Osteoblast (primary cell): ENCODE measurements around the gene AGMO. TPM values are rescaled to one million over a fixed set of nuclear protein-coding genes. Genes with fewer than 3 reads are reported as not detected.

Experiments used
- DNase-seq: peaks from one replicate; pipeline ENCODE4 v3.0.0; 2011; ENCODE audit warnings: low spot score, mixed read lengths; ENCODE audit not compliant: insufficient read length; ENCODE audit errors: missing footprints
- H2AFZ ChIP-seq: 2 replicates; pipeline ENCODE4 v1.6.0; 2011; ENCODE audit warnings: mild to moderate bottlenecking, low read length
- H3K27ac ChIP-seq: 2 replicates; pipeline ENCODE4 v1.5.1; 2011; ENCODE audit warnings: mild to moderate bottlenecking, low read depth, low read length, moderate library complexity
- H3K27me3 ChIP-seq: 2 replicates; pipeline ENCODE4 v1.6.0; 2012; ENCODE audit warnings: mild to moderate bottlenecking, control low read depth, inconsistent platforms, low read length, moderate library complexity; ENCODE audit not compliant: insufficient read depth
- H3K36me3 ChIP-seq: 2 replicates; pipeline ENCODE4 v1.5.1; 2011; ENCODE audit warnings: mild to moderate bottlenecking, low read length, control low read depth, moderate library complexity; ENCODE audit not compliant: insufficient read depth
- H3K4me1 ChIP-seq: 2 replicates; pipeline ENCODE4 v1.5.1; 2011; ENCODE audit warnings: mild to moderate bottlenecking, low read length, control low read depth, moderate library complexity; ENCODE audit not compliant: insufficient read depth
- H3K4me2 ChIP-seq: 2 replicates; pipeline ENCODE4 v1.6.0; 2011; ENCODE audit warnings: mild to moderate bottlenecking, low read length; ENCODE audit not compliant: insufficient read depth
- H3K4me3 ChIP-seq: fragments of 200-600 bp; sonication (generic); 3 replicates; pipeline ENCODE4 v1.5.1; 2012; ENCODE audit warnings: mild to moderate bottlenecking, low read length, inconsistent platforms; ENCODE audit not compliant: insufficient read depth
- H3K79me2 ChIP-seq: 2 replicates; pipeline ENCODE4 v1.6.0; 2012; ENCODE audit warnings: mild to moderate bottlenecking, low read length, control low read depth, inconsistent platforms; ENCODE audit not compliant: insufficient read depth
- H3K9me3 ChIP-seq: 2 replicates; pipeline ENCODE4 v1.5.1; 2011; ENCODE audit warnings: low read depth, low read length, control low read depth
- H4K20me1 ChIP-seq: 2 replicates; pipeline ENCODE4 v1.6.0; 2012; ENCODE audit warnings: mild to moderate bottlenecking, low read length, control low read depth; ENCODE audit not compliant: insufficient read depth
- total RNA-seq: library from RNA; depleted of rRNA; stranded (reverse); fragments of >200 nt; gene quantifications from 2 replicates; pipeline ENCODE4 v1.2.3, GENCODE V29; 2012
- TF ChIP-seq, protein P1 (sequence below): IDR thresholded peaks from 2 replicates; pipeline ENCODE4 v1.5.1; 2011; ENCODE audit warnings: mild to moderate bottlenecking, low read depth, low read length, moderate library complexity; ENCODE audit errors: extremely low read depth

The AGMO gene
- total RNA-seq, 1 donor = under 0.01 TPM

DNA sequence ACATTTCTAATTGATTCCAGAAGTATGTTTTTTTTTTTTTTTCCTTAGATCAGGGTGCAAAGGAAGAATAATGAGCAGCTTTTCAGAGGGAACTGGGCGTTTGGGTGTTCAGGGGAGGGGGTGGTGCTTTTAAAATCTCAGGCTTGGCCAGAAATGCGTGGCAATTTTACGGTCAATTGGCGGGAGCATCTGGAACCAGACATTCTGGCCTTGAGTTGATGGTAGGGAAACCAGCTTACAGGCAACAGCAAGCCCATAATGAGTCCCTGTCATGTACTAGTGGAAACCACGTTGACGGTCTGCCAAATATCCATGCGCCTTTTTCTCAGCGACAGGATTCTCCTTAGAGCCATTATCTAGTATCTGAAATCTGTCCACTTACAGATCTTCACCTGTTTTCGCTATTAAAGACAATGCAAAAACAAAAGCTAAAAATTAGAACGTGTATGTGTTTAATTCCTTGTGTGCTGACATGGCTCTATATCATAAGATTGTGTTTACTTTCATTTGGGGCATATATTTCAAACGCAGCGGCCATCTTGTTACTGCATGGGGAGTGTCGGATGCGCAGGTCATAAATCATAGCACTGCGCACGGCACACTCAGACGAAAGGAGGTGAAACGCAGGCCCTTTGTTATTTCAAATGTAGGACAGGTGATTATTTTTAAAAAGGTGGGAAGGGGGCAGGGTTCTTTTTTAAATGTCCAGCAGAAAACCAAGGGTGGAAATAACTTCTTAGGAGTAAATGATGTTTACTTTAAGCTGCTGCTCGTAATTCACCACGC, 209.2 kb downstream of the AGMO start:
- Histone ChIP-seq H3K27me3 (no peaks in the 10 kb centered on the region), H3K4me3 (no peak overlapping the region), H3K4me2 (no peak overlapping the region), H3K79me2 (no peaks in the 10 kb centered on the region), H3K4me1 (peaks cover 4% of the 10 kb centered on the region), H3K9me3 (no peaks in the 10 kb centered on the region), H3K36me3 (no peaks in the 10 kb centered on the region), H4K20me1 (no peaks in the 10 kb centered on the region), H2AFZ (no peak overlapping the region), H3K27ac (no peak overlapping the region)
- DNase-seq = no peak
- TF ChIP-seq, protein P1, sequence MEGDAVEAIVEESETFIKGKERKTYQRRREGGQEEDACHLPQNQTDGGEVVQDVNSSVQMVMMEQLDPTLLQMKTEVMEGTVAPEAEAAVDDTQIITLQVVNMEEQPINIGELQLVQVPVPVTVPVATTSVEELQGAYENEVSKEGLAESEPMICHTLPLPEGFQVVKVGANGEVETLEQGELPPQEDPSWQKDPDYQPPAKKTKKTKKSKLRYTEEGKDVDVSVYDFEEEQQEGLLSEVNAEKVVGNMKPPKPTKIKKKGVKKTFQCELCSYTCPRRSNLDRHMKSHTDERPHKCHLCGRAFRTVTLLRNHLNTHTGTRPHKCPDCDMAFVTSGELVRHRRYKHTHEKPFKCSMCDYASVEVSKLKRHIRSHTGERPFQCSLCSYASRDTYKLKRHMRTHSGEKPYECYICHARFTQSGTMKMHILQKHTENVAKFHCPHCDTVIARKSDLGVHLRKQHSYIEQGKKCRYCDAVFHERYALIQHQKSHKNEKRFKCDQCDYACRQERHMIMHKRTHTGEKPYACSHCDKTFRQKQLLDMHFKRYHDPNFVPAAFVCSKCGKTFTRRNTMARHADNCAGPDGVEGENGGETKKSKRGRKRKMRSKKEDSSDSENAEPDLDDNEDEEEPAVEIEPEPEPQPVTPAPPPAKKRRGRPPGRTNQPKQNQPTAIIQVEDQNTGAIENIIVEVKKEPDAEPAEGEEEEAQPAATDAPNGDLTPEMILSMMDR = no peak

DNA sequence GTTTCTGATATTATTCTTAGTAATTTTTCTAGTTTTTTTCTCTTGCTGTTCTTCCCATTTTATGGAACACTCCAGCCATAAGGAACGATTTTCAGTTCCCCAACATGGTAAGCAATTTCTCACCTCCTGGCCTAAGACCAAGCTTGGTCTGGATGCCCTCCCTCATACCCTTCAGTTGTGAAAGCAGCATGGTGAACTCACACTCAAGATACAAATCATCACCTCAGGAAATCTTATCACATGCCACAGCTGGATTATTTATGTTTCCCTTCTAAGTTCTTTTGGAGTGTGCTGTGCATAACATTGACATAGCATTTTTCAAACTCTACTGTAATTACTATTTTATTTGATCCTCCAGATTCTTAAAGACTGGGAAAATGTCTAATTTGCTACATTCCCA, 216.6 kb downstream of the AGMO start:
- no peak overlapping the region for H3K4me3 ChIP-seq
- no peak overlapping the region for H2AFZ ChIP-seq
- H3K36me3 ChIP-seq = no peaks in the 10 kb centered on the region
- no peaks in the 10 kb centered on the region for H3K27me3 ChIP-seq
- no peaks in the 10 kb centered on the region for H3K9me3 ChIP-seq
- H4K20me1 ChIP-seq = no peaks in the 10 kb centered on the region
- H3K27ac ChIP-seq = no peak overlapping the region
- no peaks in the 10 kb centered on the region for H3K4me1 ChIP-seq
- DNase-seq = no peak
- no peak overlapping the region for H3K4me2 ChIP-seq
- TF ChIP-seq, protein P1 = no peak
- no peaks in the 10 kb centered on the region for H3K79me2 ChIP-seq

DNA sequence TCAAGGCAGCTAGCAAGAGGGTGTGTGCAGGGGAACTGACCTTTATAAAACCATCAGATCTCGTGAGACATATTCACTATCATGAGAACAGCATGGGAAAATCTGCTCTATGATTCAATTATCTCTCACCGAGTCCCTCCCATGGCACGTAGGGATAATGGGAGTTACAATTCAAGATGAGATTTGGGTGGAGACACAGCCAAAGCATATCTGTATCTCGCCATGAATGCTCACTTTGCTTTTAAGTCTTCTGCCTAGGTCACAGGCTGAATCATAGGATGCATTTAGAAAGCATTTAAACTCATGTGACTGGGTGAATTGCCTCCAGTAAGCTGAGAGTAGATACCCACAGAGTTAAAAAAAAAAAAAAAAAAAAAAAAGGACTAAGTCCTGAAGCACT, 220.0 kb downstream of the AGMO start:
- TF ChIP-seq, protein P1 = no peak
- Histone ChIP-seq H3K9me3 (peaks cover 5% of the 10 kb centered on the region), H2AFZ (no peak overlapping the region), H3K4me2 (no peak overlapping the region), H4K20me1 (no peaks in the 10 kb centered on the region), H3K27ac (no peak overlapping the region), H3K4me3 (no peak overlapping the region), H3K27me3 (no peaks in the 10 kb centered on the region), H3K79me2 (no peaks in the 10 kb centered on the region), H3K4me1 (no peaks in the 10 kb centered on the region), H3K36me3 (no peaks in the 10 kb centered on the region)
- DNase-seq = no peak

DNA sequence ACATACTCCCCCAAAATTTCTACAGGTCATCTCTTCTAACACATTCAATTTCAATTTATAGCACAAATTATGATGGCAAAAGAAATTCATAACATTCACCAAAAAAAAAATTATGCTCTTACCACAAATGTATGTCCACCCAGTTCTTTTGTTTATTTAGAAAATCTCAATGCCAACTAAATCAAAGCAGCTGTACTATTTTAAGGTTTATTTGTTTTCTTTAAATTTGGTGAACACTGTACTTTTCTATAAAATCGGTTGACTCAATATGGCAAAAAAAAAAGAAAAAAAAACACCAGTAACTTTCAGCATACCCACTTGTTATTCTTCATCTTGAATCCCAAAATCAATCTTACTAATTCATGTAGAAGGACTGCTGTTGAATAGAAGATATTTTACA, 225.7 kb downstream of the AGMO start:
- Histone ChIP-seq H3K4me2 (no peak overlapping the region), H3K4me3 (no peak overlapping the region), H4K20me1 (no peaks in the 10 kb centered on the region), H2AFZ (no peak overlapping the region), H3K27me3 (no peaks in the 10 kb centered on the region), H3K36me3 (no peaks in the 10 kb centered on the region), H3K9me3 (peaks cover 5% of the 10 kb centered on the region), H3K4me1 (no peaks in the 10 kb centered on the region), H3K27ac (no peak overlapping the region), H3K79me2 (no peaks in the 10 kb centered on the region)
- DNase-seq = no peak
- TF ChIP-seq, protein P1 = no peak
